ENCODE data around the gene GRIK2.

DNA sequence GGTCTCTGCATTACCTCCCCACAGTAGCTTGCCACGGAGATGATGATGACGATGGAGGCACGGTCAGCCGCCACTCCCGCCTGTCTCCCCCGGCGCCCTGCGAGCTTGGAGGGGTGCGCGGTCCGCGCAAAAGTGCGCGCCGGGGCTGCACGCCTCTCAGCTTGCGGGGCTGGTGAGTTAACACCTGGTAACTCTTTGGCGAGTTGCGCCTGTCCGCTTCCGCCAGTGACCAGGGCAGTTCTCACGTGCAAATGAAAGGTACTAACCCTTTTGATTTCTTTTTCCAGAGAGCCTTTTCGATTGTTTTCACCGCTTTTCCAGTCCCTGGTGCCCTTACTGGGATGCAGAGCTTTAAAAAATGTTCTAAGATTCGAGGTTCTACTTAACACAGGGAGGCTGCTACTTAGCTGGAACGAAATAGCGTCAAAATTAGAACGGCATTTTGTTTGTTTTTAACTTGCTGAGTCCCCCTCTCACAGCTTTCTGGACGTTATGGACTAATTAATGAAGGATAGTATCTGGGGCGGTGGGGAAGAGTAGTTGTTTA, 6.2 kb downstream of the GRIK2 start:
- TF ChIP-seq TAF1 (IDR thresholded peaks at IDR 0.05; ENCODE audit: borderline replicate concordance, insufficient read depth, low read length) (no peak), POLR2AphosphoS5 (IDR thresholded peaks at IDR 0.05; ENCODE audit: low read depth, low read length) (no peak), SIN3A (IDR thresholded peaks at IDR 0.05; ENCODE audit: borderline replicate concordance, insufficient read depth, low read length) (no peak)

Measured in PFSK-1 (cell line).